Osteoblast (primary cell): ENCODE data around the gene ADAM30. TPM values are rescaled to one million over a fixed set of nuclear protein-coding genes. Genes with fewer than 3 reads are reported as not detected.

ENCODE experiments used
- DNase-seq: peaks from one replicate; pipeline ENCODE4 v3.0.0; 2011; ENCODE audit warnings: low spot score, mixed read lengths; ENCODE audit not compliant: insufficient read length; ENCODE audit errors: missing footprints
- H2AFZ ChIP-seq: 2 replicates; pipeline ENCODE4 v1.6.0; 2011; ENCODE audit warnings: mild to moderate bottlenecking, low read length
- H3K27ac ChIP-seq: 2 replicates; pipeline ENCODE4 v1.5.1; 2011; ENCODE audit warnings: mild to moderate bottlenecking, low read depth, low read length, moderate library complexity
- H3K27me3 ChIP-seq: 2 replicates; pipeline ENCODE4 v1.6.0; 2012; ENCODE audit warnings: mild to moderate bottlenecking, control low read depth, inconsistent platforms, low read length, moderate library complexity; ENCODE audit not compliant: insufficient read depth
- H3K36me3 ChIP-seq: 2 replicates; pipeline ENCODE4 v1.5.1; 2011; ENCODE audit warnings: mild to moderate bottlenecking, low read length, control low read depth, moderate library complexity; ENCODE audit not compliant: insufficient read depth
- H3K4me1 ChIP-seq: 2 replicates; pipeline ENCODE4 v1.5.1; 2011; ENCODE audit warnings: mild to moderate bottlenecking, low read length, control low read depth, moderate library complexity; ENCODE audit not compliant: insufficient read depth
- H3K4me2 ChIP-seq: 2 replicates; pipeline ENCODE4 v1.6.0; 2011; ENCODE audit warnings: mild to moderate bottlenecking, low read length; ENCODE audit not compliant: insufficient read depth
- H3K4me3 ChIP-seq: fragments of 200-600 bp; sonication (generic); 3 replicates; pipeline ENCODE4 v1.5.1; 2012; ENCODE audit warnings: mild to moderate bottlenecking, low read length, inconsistent platforms; ENCODE audit not compliant: insufficient read depth
- H3K79me2 ChIP-seq: 2 replicates; pipeline ENCODE4 v1.6.0; 2012; ENCODE audit warnings: mild to moderate bottlenecking, low read length, control low read depth, inconsistent platforms; ENCODE audit not compliant: insufficient read depth
- H3K9me3 ChIP-seq: 2 replicates; pipeline ENCODE4 v1.5.1; 2011; ENCODE audit warnings: low read depth, low read length, control low read depth
- H4K20me1 ChIP-seq: 2 replicates; pipeline ENCODE4 v1.6.0; 2012; ENCODE audit warnings: mild to moderate bottlenecking, low read length, control low read depth; ENCODE audit not compliant: insufficient read depth
- CTCF ChIP-seq: IDR thresholded peaks from 2 replicates; pipeline ENCODE4 v1.5.1; 2011; ENCODE audit warnings: mild to moderate bottlenecking, low read depth, low read length, moderate library complexity; ENCODE audit errors: extremely low read depth
- total RNA-seq: library from RNA; depleted of rRNA; stranded (reverse); fragments of >200 nt; gene quantifications from 2 replicates; pipeline ENCODE4 v1.2.3, GENCODE V29; 2012

The ADAM30 gene
- total RNA-seq, 1 donor, result not detected

DNA sequence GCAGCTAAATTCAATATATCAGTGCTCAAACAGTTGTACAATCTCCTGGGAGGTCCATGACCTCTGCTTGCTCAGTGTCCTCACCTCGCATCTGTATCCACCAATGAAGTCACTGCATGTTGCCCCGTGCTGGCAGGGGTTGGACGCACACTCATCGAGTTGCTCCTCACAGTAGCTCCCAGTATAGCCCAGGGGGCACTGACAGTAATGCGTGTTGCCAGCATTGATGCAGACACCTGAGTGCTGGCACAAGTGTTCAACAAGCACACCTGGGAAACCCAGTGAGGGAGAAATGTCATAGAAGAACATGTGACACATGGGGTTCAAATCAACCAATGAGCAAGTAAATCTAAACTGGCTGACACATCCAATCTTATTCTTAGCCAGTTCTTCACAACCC lies 40.9 kb upstream of the ADAM30 start:
- Histone ChIP-seq H3K27ac (no peak overlapping the region), H3K4me1 (no peaks in the 10 kb centered on the region), H4K20me1 (peaks cover 4% of the 10 kb centered on the region), H3K4me3 (no peak overlapping the region), H2AFZ (no peak overlapping the region), H3K4me2 (no peak overlapping the region), H3K27me3 (no peaks in the 10 kb centered on the region), H3K36me3 (peaks cover 98% of the 10 kb centered on the region), H3K9me3 (no peaks in the 10 kb centered on the region), H3K79me2 (peaks cover 79% of the 10 kb centered on the region)
- no peak for TF ChIP-seq CTCF
- no peak for DNase-seq

GRCh38 chr1:119935915-119936314 lies 39.6 kb upstream of the ADAM30 start:
- no peak overlapping the region for H3K4me3 ChIP-seq
- H3K9me3 ChIP-seq, result no peaks in the 10 kb centered on the region
- TF ChIP-seq CTCF, result no peak
- H3K36me3 ChIP-seq, result peaks cover 86% of the 10 kb centered on the region
- no peaks in the 10 kb centered on the region for H3K4me1 ChIP-seq
- no peak overlapping the region for H2AFZ ChIP-seq
- H3K79me2 ChIP-seq, result peaks cover 72% of the 10 kb centered on the region
- no peaks in the 10 kb centered on the region for H3K27me3 ChIP-seq
- no peak overlapping the region for H3K27ac ChIP-seq
- DNase-seq, result no peak
- no peak overlapping the region for H3K4me2 ChIP-seq
- H4K20me1 ChIP-seq, result peaks cover 4% of the 10 kb centered on the region

- H3K36me3 ChIP-seq, result peaks cover 80% of the 10 kb centered on the region
- H3K4me2 ChIP-seq, result no peak overlapping the region
- no peak for TF ChIP-seq CTCF
- DNase-seq, result no peak
- H3K27ac ChIP-seq, result no peak overlapping the region
- no peak overlapping the region for H2AFZ ChIP-seq
- H4K20me1 ChIP-seq, result peaks cover 1% of the 10 kb centered on the region
- no peaks in the 10 kb centered on the region for H3K4me1 ChIP-seq
- no peaks in the 10 kb centered on the region for H3K9me3 ChIP-seq
- no peak overlapping the region for H3K4me3 ChIP-seq
- peaks cover 68% of the 10 kb centered on the region for H3K79me2 ChIP-seq
- H3K27me3 ChIP-seq, result no peaks in the 10 kb centered on the region
Observed at GRCh38 chr1:119935373-119935772, 39.1 kb upstream of the ADAM30 start.

- Histone ChIP-seq H2AFZ (no peak overlapping the region), H3K36me3 (peaks cover 76% of the 10 kb centered on the region), H3K4me3 (no peak overlapping the region), H3K4me1 (no peaks in the 10 kb centered on the region), H3K9me3 (no peaks in the 10 kb centered on the region), H3K79me2 (peaks cover 63% of the 10 kb centered on the region), H3K27ac (no peak overlapping the region), H4K20me1 (no peaks in the 10 kb centered on the region), H3K4me2 (no peak overlapping the region), H3K27me3 (no peaks in the 10 kb centered on the region)
- no peak for TF ChIP-seq CTCF
- DNase-seq, result no peak
Observed at GRCh38 chr1:119933397-119933796, 37.1 kb upstream of the ADAM30 start.
